NCI-H345 (cell line): Measurements from ENCODE around the gene PHLDB3.

ENCODE experiments used
- DNase-seq: peaks from one replicate; lab custom pipeline; 2025; lab: John Stamatoyannopoulos, UW

PHLDB3 gene

DNA sequence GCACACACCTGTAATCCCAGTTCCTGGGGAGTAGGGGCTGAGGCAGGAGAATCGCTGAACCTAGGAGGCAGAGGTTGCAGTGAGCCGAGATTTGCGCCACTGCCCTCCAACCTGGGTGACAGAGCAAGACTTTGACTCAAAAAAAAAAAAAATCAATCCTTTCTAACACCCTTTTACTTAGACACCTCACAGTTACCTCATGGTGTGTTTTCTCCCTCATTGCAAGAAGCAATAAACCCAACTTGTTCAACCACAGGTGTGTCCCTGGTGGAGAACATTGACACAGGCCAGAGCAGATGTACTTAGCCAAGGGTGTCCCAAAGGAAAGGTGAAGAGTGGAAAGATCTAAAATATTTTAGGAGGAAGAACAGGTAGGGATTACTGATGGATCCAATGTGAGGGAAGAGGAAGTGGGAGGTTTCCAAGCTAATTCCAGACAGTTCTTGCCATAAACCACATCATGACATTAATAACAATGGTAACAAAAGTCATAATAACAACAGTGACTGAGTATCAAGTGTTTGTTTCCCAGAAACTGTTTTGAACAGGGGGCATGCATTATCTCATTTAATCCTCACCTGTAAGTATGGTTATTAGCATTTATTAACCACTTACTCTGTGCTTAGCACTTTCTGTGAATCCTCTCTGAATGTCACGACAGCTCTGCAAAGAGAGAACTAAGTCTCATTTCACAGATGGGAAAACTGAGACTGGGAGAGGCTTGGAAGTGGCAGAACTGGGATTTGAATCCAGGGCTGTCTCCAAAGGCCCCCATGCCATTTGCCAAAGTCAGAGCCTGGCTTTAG, 36.0 kb downstream of the PHLDB3 start:
- no peak for DNase-seq

GRCh38 chr19:43467730-43468129, 36.8 kb downstream of the PHLDB3 start:
- DNase-seq: no peak

- no peak for DNase-seq
Observed at GRCh38 chr19:43467276-43467675, 37.3 kb downstream of the PHLDB3 start.

GRCh38 chr19:43466793-43467192, 37.8 kb downstream of the PHLDB3 start:
- DNase-seq: no peak

- DNase-seq: no peak
Observed at GRCh38 chr19:43465468-43466120, 39.0 kb downstream of the PHLDB3 start, which contains the start of gene LYPD3. Gene LYPD3 (minus strand): TSS chr19:43465608. CDS start chr19:43465571, 37 bp downstream.

- peak; percentile 67 for DNase-seq
Observed at GRCh38 chr19:43464134-43464775, 40.3 kb downstream of the PHLDB3 start.

DNA sequence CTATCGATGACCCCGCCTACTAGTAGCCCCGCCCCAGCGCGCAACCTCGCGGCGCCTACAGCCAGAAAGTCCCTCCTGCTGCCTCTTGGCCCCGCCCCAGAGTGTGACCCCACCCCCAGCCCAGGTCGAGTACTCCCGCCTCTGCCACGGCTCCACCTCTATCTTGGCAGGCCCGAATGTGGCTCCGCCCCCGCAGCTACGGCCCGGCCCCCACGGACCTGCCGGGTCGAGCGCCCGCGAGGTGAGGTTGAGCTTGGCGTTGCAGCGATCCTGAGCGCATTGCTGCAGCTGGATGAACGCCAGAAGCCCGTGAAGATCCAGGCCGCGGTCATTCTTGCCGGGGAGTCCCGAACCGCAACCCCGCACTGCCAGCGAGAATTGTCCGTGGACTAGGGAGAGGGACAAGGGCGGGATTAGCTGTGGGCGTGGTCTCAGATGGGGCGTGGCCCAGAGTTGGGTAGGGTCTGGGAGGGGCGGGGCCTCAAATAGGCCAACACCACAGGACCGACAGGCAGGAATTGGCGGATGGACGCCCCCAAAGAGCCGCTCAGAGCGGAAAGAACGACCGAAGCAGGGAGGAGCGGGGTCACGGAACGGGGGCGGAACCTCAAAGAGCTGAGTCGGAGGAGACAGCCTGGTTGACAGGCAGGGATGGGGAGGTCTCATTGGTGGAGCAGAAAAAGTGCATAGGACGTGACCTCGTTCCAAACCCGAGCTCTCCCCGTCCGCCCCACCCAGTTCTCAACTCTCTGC, 41.0 kb downstream of the PHLDB3 start:
- peak; percentile 93 for DNase-seq

- no peak for DNase-seq
Observed at GRCh38 chr19:43462785-43463380, 41.7 kb downstream of the PHLDB3 start.

GRCh38 chr19:43462383-43462782, 42.2 kb downstream of the PHLDB3 start:
- no peak for DNase-seq

- DNase-seq: no peak
Observed at GRCh38 chr19:43461303-43461702, 43.2 kb downstream of the PHLDB3 start.

DNA sequence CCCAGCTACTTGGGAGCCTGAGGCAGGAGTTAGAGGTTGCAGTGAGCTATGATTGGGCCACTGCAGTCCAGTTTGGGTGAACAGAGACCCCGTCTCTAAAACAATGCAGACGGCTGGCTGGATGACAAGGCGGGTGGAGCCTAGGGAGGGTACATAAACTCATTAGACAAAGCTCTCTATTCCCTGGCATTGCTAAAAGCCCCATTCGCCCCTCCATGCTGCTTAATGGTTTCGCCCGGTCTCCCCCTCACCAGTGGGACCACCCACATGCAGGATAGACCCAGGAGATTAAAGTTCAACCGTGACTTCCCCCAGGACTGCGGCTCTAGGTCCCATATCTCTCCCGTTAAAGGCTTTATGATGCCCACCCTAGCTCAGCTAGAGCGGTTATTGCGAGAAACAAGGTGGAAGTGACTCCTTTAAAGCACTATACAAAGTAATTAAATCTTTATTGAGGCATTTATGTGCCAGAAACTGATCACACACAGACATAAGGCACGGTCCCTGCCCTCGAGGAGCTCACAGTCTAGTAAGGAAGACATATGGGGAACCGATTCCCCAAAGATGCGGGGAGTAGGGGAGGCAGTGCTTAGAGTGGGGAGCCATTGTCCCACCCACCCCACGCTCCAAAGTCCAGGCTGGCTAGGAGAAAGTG, 44.1 kb downstream of the PHLDB3 start:
- no peak for DNase-seq

DNA sequence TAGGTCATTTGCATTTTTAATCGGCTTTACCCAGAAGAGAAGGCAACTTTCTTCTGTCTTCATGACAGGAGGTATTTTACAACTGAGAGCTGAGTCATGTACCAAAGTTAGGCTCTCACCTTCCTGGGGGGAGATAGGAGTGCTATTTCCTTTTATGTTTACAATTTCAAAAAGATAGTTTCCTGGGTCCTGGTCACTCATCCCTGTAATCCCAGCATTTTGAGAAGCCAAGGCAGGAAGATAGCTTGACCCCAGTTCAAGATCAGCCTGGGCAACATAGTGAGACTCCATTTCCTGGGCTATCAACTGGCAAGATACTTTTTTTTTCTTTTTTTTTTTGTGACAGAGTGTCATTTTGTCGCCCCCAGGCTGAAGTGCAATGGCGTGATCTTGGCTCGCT, 46.7 kb downstream of the PHLDB3 start:
- DNase-seq: no peak

- no peak for DNase-seq
Observed at GRCh38 chr19:43455321-43456113, 49.0 kb downstream of the PHLDB3 start.

GRCh38 chr19:43454031-43454430, 50.5 kb downstream of the PHLDB3 start:
- no peak for DNase-seq

GRCh38 chr19:43452582-43452981, 52.0 kb downstream of the PHLDB3 start:
- no peak for DNase-seq

DNA sequence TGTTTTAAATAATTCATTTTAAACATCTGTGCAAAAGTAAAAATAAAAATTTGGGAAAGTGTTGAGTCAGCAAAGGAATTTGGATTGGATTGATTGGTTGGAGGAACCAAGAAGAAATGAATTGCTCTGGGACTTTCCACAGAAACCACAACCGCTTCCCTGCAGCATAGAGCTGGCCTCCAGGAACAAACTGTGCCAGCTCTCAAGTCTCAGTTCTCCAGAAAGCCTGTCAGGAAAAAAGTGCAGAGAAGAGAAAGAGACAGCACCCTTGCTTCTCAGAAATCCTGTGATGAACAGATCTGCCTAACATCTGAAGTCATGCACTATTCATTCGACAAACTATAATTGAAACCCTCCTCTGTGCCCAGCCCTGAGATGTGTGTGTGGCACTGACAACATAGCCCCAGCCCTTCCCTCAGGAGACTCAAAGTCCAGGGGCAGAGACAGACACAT, 54.0 kb downstream of the PHLDB3 start:
- DNase-seq: no peak

- no peak for DNase-seq
Observed at GRCh38 chr19:43447655-43448054, 56.9 kb downstream of the PHLDB3 start.

DNA sequence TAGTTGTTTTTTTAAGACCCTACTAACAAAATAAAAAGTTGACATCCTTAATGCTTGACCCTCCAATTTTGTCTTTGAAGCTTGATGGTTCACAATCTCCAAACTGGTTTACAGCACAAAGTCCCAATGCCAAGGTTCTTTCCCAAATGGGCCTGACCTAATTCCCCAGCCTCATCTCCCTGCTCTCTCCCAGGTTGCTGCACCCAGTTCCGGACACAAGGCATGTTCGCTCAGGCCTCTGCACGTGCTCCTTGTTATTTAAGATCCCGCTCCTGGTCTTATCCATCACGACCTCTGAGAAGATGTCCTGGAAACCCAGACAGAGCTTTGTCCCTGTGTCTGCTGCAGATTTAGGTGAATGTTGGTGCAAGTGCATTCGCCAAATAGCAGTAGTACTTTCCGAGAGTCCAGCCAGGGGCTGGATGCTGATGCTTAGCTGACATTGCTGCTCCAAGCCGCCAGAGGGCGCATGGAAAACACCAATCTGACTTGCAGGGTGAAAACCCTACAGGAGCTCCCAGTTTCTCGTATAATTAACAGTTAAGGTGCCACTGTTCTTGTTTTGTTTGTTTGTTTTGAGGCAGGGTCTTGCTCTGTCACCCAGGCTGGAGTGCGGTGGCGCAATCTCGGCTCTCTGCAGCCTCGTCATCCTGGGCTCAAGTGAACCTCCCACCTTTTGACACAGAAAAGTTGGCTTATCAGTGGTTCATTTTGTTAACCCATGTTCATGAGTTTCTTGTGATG, 57.6 kb downstream of the PHLDB3 start:
- peak; percentile 59 for DNase-seq

DNA sequence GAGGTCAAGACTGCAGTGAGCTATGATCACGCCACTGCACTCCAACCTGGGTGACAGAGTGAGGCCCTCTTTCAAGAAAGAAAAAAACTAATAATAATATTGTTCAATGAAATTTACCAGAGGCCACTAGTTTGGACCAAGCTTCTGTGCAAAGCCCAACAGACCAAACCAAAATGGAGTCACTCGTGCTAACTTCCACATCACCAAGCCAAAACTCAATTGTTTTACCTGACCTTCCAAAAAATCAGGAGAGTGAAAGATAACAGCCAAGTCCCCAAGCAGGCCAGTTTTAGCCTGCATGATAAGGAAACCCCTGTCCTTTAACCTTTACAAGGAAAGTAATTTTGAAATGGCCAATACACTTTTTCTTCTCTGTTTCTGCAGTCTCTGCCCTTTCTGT, 59.1 kb downstream of the PHLDB3 start:
- DNase-seq: no peak
